ENCODE results near the gene PTK7. TPM values are rescaled to one million over a fixed set of nuclear protein-coding genes. Genes with fewer than 3 reads are reported as not detected.
"Not testable (repeated sequence)": the region's sequence is repeated elsewhere in the genome, so short reads cannot be mapped to it uniquely, and the experiment has no call there.

The PTK7 gene
- total RNA-seq, 2 experiments from 2014 or later = 13.0 to 18.5 TPM

GRCh38 chr6:43040542-43041257 is 35.4 kb upstream of the PTK7 start:
- ChIA-PET CTCF (ENCODE audit: unreplicated experiment) (interaction anchor here (1.3 kb wide), 1 partner anchor 27 kb away, joined by 3 read pairs; the partner anchor contains the start of genes KLHDC3 and MEA1), POLR2A (interaction anchor here (0.7 kb wide), 1 partner anchor 56 kb away, joined by 3 read pairs; the partner anchor contains the start of gene PPP2R5D)
- Histone ChIP-seq H3K27ac (ENCODE audit: low read depth, low read length, poor library complexity, severe bottlenecking) (no peak overlapping the region), H4K20me1 (ENCODE audit: insufficient read depth, low read length) (no peaks in the 10 kb centered on the region), H3K9me3 (ENCODE audit: low read length) (no peaks in the 10 kb centered on the region), H3K4me1 (ENCODE audit: insufficient read depth, low read length, poor library complexity, severe bottlenecking) (no peaks in the 10 kb centered on the region), H3K36me3 (ENCODE audit: insufficient read depth, low read length) (peaks cover 42% of the 10 kb centered on the region), H3K4me3 (ENCODE audit: low read depth, low read length, poor library complexity, severe bottlenecking) (no peak overlapping the region), H3K79me2 (ENCODE audit: insufficient read depth, low read depth, low read length) (no peaks in the 10 kb centered on the region), H2AFZ (ENCODE audit: low read length) (no peak overlapping the region), H3K9me2 (ENCODE audit: insufficient read depth, low read length) (no peaks in the 10 kb centered on the region), H3K4me2 (ENCODE audit: low read length) (no peak overlapping the region)
- BruUV-seq (replicated peaks) = no TSS peak
- DNase-seq (ENCODE audit: low spot score) = no peak
- intact Hi-C loops (cut with micrococcal nuclease; ENCODE audit: unreplicated experiment) = no loop called here
- no peak for TF ChIP-seq CTCF (conservative IDR thresholded peaks at IDR 0.05; ENCODE audit: low read length)
- TF ChIP-seq EZH2phosphoT487 (IDR thresholded peaks at IDR 0.05; ENCODE audit: borderline replicate concordance, low read depth, low read length) = no peak

GRCh38 chr6:43041475-43041874 is 34.6 kb upstream of the PTK7 start:
- H3K27ac ChIP-seq (ENCODE audit: low read depth, low read length, poor library complexity, severe bottlenecking); H3K4me3 ChIP-seq (ENCODE audit: low read depth, low read length, poor library complexity, severe bottlenecking); BruUV-seq (replicated peaks); intact Hi-C loops (cut with micrococcal nuclease; ENCODE audit: unreplicated experiment); H3K79me2 ChIP-seq (ENCODE audit: insufficient read depth, low read depth, low read length); H3K9me3 ChIP-seq (ENCODE audit: low read length); H3K9me2 ChIP-seq (ENCODE audit: insufficient read depth, low read length); H4K20me1 ChIP-seq (ENCODE audit: insufficient read depth, low read length); DNase-seq (ENCODE audit: low spot score); H3K4me2 ChIP-seq (ENCODE audit: low read length); H3K4me1 ChIP-seq (ENCODE audit: insufficient read depth, low read length, poor library complexity, severe bottlenecking); H2AFZ ChIP-seq (ENCODE audit: low read length): not testable (repeated sequence)
- POLR2A ChIA-PET = interaction anchor here (0.6 kb wide), 1 partner anchor 175 kb away, joined by 5 read pairs; no protein-coding TSS in a partner anchor
- CTCF ChIA-PET (ENCODE audit: unreplicated experiment) = interaction anchor here (1.3 kb wide), 1 partner anchor 27 kb away, joined by 3 read pairs; the partner anchor contains the start of genes KLHDC3 and MEA1
- H3K36me3 ChIP-seq (ENCODE audit: insufficient read depth, low read length) = peaks cover 39% of the 10 kb centered on the region; the same call in 1 of the 2 replicates

- Histone ChIP-seq H3K4me2 (ENCODE audit: low read length) (no peak overlapping the region), H3K4me1 (ENCODE audit: insufficient read depth, low read length, poor library complexity, severe bottlenecking) (no peaks in the 10 kb centered on the region), H3K36me3 (ENCODE audit: insufficient read depth, low read length) (peaks cover 30% of the 10 kb centered on the region; the same call in 1 of the 2 replicates), H3K27ac (ENCODE audit: low read depth, low read length, poor library complexity, severe bottlenecking) (no peak overlapping the region), H3K9me2 (ENCODE audit: insufficient read depth, low read length) (no peaks in the 10 kb centered on the region), H4K20me1 (ENCODE audit: insufficient read depth, low read length) (no peaks in the 10 kb centered on the region), H3K4me3 (ENCODE audit: low read depth, low read length, poor library complexity, severe bottlenecking) (no peak overlapping the region), H2AFZ (ENCODE audit: low read length) (no peak overlapping the region), H3K79me2 (ENCODE audit: insufficient read depth, low read depth, low read length) (no peaks in the 10 kb centered on the region), H3K9me3 (ENCODE audit: low read length) (no peaks in the 10 kb centered on the region)
- no peak for TF ChIP-seq EZH2phosphoT487 (IDR thresholded peaks at IDR 0.05; ENCODE audit: borderline replicate concordance, low read depth, low read length)
- no peak for TF ChIP-seq CTCF (conservative IDR thresholded peaks at IDR 0.05; ENCODE audit: low read length)
- CTCF ChIA-PET (ENCODE audit: unreplicated experiment) = no interaction called here
- no TSS peak for BruUV-seq (replicated peaks)
- intact Hi-C loops (cut with micrococcal nuclease; ENCODE audit: unreplicated experiment) = no loop called here
- POLR2A ChIA-PET = no interaction called here
- DNase-seq (ENCODE audit: low spot score) = no peak
Measured at GRCh38 chr6:43043310-43043709, 32.8 kb upstream of the PTK7 start.

All from OCI-LY7 (cell line).